ENCODE measurements around the gene HDAC11.
"Not testable (repeated sequence)": the region's sequence is repeated elsewhere in the genome, so short reads cannot be mapped to it uniquely, and the experiment has no call there.

HDAC11 gene

GRCh38 chr3:13492976-13493866, 13.1 kb downstream of the HDAC11 start:
- DNase-seq (ENCODE audit: low read depth, low spot score) = no peak

- DNase-seq (ENCODE audit: low read depth, low spot score) = no peak
Observed at GRCh38 chr3:13493867-13494441, 13.8 kb downstream of the HDAC11 start.

- DNase-seq (ENCODE audit: low read depth, low spot score) = no peak
Observed at GRCh38 chr3:13494463-13495350, 14.6 kb downstream of the HDAC11 start.

GRCh38 chr3:13495351-13495813, 15.3 kb downstream of the HDAC11 start:
- no peak for DNase-seq (ENCODE audit: low read depth, low spot score)

- DNase-seq (ENCODE audit: low read depth, low spot score) = peak; percentile 12
Observed at GRCh38 chr3:13495921-13496723, 16.0 kb downstream of the HDAC11 start.

- DNase-seq (ENCODE audit: low read depth, low spot score) = no peak
Observed at GRCh38 chr3:13496879-13497278, 16.8 kb downstream of the HDAC11 start.

GRCh38 chr3:13497386-13497785, 17.3 kb downstream of the HDAC11 start:
- DNase-seq (ENCODE audit: low read depth, low spot score) = no peak

- no peak for DNase-seq (ENCODE audit: low read depth, low spot score)
Observed at GRCh38 chr3:13498354-13499060, 18.4 kb downstream of the HDAC11 start.

GRCh38 chr3:13499246-13499645, 19.1 kb downstream of the HDAC11 start:
- DNase-seq (ENCODE audit: low read depth, low spot score) = not testable (repeated sequence)

GRCh38 chr3:13500133-13500885, 20.2 kb downstream of the HDAC11 start:
- DNase-seq (ENCODE audit: low read depth, low spot score) = no peak

GRCh38 chr3:13501056-13501455, 20.9 kb downstream of the HDAC11 start:
- DNase-seq (ENCODE audit: low read depth, low spot score) = no peak

GRCh38 chr3:13501521-13501920, 21.4 kb downstream of the HDAC11 start:
- DNase-seq (ENCODE audit: low read depth, low spot score) = no peak

- no peak for DNase-seq (ENCODE audit: low read depth, low spot score)
Observed at GRCh38 chr3:13501958-13502790, 22.1 kb downstream of the HDAC11 start.

- no peak for DNase-seq (ENCODE audit: low read depth, low spot score)
Observed at GRCh38 chr3:13502791-13503060, 22.6 kb downstream of the HDAC11 start.

- no peak for DNase-seq (ENCODE audit: low read depth, low spot score)
Observed at GRCh38 chr3:13504161-13504831, 24.2 kb downstream of the HDAC11 start.

GRCh38 chr3:13505147-13506130, 25.3 kb downstream of the HDAC11 start:
- DNase-seq (ENCODE audit: low read depth, low spot score) = no peak

GRCh38 chr3:13506239-13506638, 26.1 kb downstream of the HDAC11 start:
- no peak for DNase-seq (ENCODE audit: low read depth, low spot score)
